Left colon (tissue), 2 donors: ENCODE results near the gene COL6A2. TPM values are rescaled to one million over a fixed set of nuclear protein-coding genes. Genes with fewer than 3 reads are reported as not detected.
"Not testable (repeated sequence)": the region's sequence is repeated elsewhere in the genome, so short reads cannot be mapped to it uniquely, and the experiment has no call there.

Experiments used
- ATAC-seq: fragments of 200-7000 bp; cut with Tn5 transposase; one replicate; pipeline ENCODE4 v1.9.1; 2020; ENCODE audit warnings: mild to moderate bottlenecking, moderate library complexity
- DNase-seq, 2 donors: peaks; one replicate each; pipeline ENCODE4 v3.0.0-alpha.2; 2020
- intact Hi-C, 2 donors: fragments of 100-400 bp; cut with DNase I in 1 of 2; cut with micrococcal nuclease in 1 of 2; formaldehyde crosslinking; loops; one replicate each; pipeline versions ENCODE4 v1.11.2 to v1.14.0; 2022; cut with DNase I, micrococcal nuclease
- total RNA-seq, 2 donors: library from RNA; stranded (reverse); fragmentation: NEBNext Ultra II Directional; extraction: Animal tissue kit (Norgen Biotek cat#: 25700); gene quantifications; one replicate each; pipeline ENCODE4 v1.2.1, GENCODE V29; 2021
- donor health status: DM: no; HTN: no; CAD: no.
- donor health status: DM: yes; HTN: yes; CAD: no.

COL6A2 gene
- total RNA-seq, 2 donors from 2014 or later = 65.5 to 193 TPM

- intact Hi-C loops = no loop called here
- DNase-seq (no peak), ATAC-seq (no peak)
Observed at GRCh38 chr21:46059195-46059594, 38.7 kb upstream of the COL6A2 start.

DNA sequence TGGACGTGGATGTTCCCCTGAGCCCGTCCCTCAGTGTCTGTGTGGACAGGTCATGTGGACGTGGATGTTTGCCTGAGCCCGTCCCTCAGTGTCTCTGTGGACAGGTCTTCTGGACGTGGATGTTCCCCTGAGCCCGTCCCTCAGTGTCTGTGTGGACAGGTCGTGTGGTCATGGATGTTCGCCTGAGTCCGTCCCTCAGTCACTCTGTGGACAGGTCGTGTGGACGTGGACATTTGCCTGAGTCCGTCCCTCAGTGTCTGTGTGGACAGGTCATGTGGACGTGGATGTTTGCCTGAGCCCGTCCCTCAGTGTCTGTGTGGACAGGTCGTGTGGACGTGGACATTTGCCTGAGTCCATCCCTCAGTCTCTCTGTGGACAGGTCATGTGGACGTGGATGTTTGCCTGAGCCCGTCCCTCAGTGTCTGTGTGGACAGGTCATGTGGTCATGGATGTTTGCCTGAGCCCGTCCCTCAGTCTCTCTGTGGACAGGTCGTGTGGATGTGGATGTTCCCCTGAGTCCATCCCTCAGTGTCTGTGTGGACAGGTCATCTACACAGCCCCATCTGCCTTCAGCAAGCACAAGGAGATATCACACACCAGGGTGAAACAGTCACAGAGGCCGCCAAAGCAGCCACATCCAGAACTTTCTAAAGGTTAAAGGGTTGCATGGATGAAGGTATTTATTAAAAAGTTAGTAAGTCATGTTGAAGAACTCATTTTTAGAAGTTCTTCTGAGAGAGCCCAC lies 38.0 kb upstream of the COL6A2 start:
- not testable (repeated sequence) for DNase-seq, ATAC-seq
- intact Hi-C loops = loop anchor here in 1 of 2 donors (5.0 kb wide), 1 partner anchor 52 kb away; no protein-coding TSS in a partner anchor

DNA sequence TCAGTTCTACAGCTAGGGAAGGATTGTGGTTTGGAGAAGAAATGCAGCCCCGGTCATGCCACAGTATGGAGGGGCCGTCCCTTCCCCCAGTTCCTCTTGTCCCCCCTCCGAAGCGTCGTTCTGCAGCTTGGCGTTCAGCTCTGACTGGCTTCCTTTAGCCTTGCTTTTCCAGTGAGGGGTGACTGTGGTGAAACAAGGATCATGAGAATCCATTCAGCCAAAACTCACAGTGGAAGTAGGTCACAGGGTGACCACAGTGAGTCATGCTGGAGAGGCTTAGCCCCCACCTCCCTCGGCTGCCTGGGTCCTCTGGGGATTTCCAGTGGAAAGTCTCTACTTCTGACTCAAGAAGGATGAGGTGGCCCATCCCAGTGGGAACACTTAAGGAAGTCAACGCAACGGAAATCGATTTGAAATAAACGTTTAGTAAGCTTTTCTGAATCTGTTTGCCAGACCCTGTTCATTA lies 37.3 kb upstream of the COL6A2 start:
- intact Hi-C loops = loop anchor here in 1 of 2 donors (5.0 kb wide), 1 partner anchor 52 kb away; no protein-coding TSS in a partner anchor
- DNase-seq (peak in 1 of 2 donors; percentile 60), ATAC-seq (no peak)

DNA sequence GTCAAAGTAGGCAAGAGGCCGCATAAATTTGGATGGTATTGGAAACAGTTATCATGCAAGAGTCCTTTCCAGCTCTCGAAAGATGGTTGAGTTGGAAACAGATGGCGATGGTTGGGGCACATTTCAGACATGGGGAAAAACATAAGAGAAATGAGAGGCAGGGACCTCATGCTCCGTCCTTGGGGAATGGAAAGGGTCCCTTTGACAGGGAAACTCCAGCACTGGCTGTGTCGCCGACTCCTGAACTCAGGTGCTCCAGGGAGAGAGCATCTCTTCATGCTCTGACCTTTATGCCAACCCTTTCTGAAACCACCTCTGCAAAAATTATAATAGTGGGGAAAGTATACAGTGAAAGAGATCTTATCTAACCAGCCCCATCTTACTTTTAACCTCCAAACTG lies 36.8 kb upstream of the COL6A2 start:
- intact Hi-C loops = loop anchor here in 1 of 2 donors (5.0 kb wide), 1 partner anchor 51 kb away; no protein-coding TSS in a partner anchor
- ATAC-seq = no peak
- no peak for DNase-seq

DNA sequence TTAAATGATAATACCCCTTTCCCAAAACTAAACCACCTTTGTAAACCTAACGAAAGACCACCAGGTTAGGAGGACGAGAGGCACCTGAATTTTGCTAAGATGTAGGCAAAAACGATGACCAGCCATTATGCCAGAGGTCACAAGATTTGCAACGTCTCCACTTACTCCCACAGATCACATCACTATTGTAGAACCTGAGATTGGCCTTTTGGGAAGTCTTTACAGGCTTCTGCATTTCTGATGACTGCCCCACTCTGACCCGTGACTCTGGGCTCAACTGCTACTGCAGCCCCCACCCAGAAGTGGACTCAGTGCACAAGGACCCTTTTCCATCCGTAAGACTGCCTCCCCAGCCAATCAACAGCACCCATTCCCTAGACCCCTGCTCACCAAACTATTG lies 36.4 kb upstream of the COL6A2 start:
- intact Hi-C loops = loop anchor here in 1 of 2 donors (5.0 kb wide), 1 partner anchor 51 kb away; no protein-coding TSS in a partner anchor
- ATAC-seq (no peak), DNase-seq (no peak)

DNA sequence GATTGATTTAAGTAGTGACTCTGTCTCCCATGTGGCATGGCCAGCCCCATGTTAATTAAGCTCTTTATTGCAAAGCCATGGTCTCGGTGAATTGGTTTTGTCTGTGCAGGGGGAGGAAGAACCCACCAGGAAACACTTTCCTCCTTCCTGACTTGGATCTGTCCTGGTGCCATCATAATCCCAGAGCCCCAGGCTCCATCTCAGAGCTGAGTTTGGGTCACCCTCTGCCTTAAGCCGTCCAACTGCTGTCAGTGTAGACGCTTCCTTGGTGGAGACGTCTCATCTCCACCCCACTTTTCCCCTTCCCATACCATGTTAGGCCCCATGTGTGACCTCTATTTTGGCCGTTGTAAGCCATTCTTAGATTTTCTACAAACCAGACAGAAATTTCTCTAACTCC lies 36.0 kb upstream of the COL6A2 start:
- DNase-seq (no peak), ATAC-seq (no peak)
- intact Hi-C loops = loop anchor here in 1 of 2 donors (5.0 kb wide), 1 partner anchor 50 kb away; no protein-coding TSS in a partner anchor

GRCh38 chr21:46062471-46063211 lies 35.3 kb upstream of the COL6A2 start:
- ATAC-seq (no peak), DNase-seq (no peak)
- intact Hi-C loops = loop anchor here in 1 of 2 donors (5.0 kb wide), 1 partner anchor 50 kb away; no protein-coding TSS in a partner anchor

- intact Hi-C loops = loop anchor here in 1 of 2 donors (5.0 kb wide), 1 partner anchor 49 kb away; no protein-coding TSS in a partner anchor
- no peak for ATAC-seq
- no peak for DNase-seq
Observed at GRCh38 chr21:46063227-46063626, 34.7 kb upstream of the COL6A2 start.

DNA sequence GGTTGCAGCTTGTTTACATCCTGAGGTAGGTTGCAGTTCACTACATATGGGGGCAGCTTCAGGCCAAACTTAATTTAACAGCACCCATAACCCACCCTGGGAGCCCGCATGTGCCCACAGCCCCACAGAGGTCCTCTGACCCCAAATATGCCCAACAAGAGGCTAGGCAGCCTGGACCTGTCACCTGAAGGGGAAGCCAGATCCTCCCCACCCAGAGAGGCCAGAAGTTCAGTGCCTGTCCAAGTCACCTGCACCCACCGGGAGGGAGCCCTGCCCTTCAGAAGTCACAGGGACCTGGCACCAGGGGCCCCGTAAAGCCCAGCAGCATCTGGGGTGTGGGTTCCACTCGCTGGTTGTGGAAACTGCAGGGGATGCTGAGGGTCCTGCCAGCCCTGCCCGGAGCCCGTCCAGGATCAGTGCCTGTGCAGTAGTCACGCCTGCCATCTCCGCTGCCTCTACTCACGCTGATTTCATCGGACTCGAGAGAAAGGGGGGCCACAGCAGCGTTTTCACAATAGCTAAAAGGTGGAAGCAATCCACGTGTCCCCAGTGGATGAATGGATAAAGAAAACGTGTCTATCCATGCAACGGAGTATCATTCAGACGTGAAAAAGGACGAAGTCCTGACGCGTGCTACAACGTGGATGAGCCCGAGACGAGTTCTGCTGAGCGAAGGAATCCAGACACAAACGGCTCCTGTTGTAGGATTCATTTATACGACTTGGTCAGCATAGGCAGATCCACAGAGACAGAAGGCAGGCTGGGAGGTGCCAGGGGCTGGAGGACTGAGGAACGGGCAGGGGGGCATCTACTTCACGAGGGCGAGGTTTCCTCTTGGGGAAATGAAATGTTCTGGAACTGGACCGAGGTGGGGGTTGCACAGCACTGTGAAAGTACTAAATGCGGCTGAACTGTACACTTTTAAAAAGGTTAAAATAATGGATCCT lies 33.9 kb upstream of the COL6A2 start:
- no peak for DNase-seq
- intact Hi-C loops = loop anchor here in 1 of 2 donors (5.0 kb wide), 1 partner anchor 48 kb away; no protein-coding TSS in a partner anchor
- no peak for ATAC-seq

DNA sequence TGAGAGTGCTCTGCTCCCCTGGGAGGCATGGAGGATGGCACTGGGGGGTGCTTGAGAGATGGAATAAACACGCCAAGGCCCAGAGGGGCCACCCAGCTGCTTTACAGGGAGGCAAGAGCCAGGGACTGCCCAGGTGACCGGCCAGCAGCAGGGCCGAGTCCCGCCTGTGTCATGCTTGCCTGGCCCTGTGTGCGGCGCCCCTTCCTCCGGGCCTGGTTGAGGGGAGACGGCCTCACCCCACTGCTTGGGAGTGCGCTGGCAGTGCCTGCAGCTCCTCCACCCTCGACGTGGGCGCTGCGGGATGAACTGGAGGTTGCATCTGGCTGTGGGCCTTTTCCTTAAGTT lies 33.1 kb upstream of the COL6A2 start:
- ATAC-seq (no peak), DNase-seq (no peak)

DNA sequence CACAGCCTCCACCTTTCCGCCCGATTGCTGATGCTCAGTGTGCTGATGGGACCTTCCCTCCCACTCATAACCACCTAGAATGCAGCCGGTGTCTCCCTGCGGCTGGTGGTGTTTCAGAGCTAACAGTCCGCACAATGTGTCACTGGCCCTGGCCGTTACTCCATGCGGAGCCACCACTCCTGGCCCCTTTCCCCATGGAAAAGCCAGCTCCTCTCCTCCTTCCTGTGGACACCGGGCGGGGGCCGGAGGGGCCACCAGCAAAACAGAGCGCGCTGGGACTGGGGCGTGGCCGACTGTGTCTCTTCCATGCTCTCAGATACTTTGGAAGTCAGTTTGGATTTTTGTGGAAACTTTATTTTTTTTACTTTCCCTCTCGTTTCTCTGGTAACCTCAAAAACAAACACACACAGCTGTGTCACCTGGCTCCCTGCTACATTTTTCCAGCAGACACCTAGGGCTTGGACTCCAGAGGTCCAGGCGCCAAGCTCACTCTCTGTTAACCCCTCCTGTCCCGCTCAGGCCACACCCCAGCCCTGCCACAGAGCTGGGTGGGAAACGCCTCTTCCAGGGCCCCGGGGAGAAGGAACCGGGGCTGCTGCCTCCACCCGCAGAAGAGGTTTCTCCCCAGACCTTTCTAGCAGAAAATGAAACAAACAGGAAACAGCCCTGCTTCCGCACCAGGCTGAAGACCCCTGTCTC lies 32.5 kb upstream of the COL6A2 start:
- ATAC-seq = no peak
- intact Hi-C loops = no loop called here
- no peak for DNase-seq

More for the DNA sequence above, 33.1 kb upstream of the COL6A2 start:
- intact Hi-C loops = loop anchor here in 1 of 2 donors (5.0 kb wide), 1 partner anchor 47 kb away; no protein-coding TSS in a partner anchor

DNA sequence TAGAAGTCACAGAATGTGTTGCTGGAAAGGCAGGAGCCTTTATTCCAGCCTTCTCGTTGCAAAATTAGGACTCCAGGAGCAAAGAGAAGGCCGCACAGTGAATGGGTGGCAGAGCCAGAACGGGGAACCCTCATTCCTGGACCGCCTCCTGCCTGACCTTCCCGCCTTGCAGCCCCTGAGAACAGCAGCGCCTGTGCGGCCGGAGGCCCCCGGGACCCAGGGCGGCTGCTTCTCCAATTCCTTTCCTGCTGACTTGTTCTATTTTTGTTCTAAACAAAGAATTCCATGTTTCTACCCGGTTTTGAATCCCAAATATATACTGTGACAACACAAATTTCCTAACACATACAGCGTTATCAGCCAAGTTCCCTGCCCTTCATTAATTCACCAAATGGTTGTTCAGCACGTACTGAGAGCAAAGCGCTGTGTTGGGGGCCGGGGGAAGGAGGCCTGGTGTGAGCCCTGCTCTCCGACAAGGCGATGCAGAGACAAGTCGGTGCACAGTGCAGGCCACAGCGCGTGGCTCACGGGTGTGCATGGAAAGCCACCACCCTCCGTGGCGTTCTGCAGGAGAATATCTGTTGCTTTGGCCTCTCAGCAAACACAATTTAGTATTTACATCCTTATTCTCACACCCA lies 31.9 kb upstream of the COL6A2 start:
- intact Hi-C loops = no loop called here
- no peak for ATAC-seq
- no peak for DNase-seq

DNA sequence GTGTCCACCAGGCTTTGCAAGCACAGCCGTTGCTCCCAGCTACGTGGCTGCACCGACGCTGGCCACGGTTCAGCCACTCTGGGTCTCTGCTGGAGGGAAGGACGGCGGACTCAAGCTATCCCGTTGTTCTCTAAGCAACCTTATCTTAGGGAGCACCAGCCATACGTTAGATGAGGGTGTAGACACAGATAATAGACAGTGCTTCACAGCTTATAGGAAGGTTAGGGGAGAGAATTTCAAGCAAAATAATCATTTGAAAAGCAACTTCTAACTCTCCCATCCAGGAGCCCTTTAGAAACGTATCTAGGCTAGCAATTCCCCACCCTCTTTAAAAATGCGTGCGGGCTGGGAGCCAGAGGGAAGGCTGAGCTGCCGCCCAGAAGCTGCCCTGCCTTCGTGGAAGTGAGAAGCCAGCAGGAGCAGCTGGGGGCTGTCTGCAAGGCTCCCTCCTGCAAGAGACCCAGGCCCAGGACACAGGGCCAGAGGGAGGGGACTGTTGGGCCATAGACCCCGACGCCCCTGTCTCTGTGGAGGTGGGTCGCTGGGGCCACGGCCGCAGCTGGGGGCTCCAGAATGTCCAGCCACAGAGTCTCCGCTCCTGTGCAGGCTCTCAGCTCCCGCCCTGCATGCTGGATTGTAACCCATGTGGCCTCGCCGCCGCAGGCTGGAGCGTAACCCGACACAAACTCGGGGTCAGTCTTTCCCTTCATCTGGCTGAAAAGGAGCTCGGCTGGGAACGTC lies 31.2 kb upstream of the COL6A2 start:
- no peak for ATAC-seq
- intact Hi-C loops = no loop called here
- no peak for DNase-seq

- DNase-seq (no peak), ATAC-seq (no peak)
- intact Hi-C loops = no loop called here
Observed at GRCh38 chr21:46067505-46068201, 30.3 kb upstream of the COL6A2 start.

GRCh38 chr21:46068516-46069079 lies 29.3 kb upstream of the COL6A2 start:
- DNase-seq = no peak
- ATAC-seq = no peak
- intact Hi-C loops = no loop called here

GRCh38 chr21:46069166-46069565 lies 28.7 kb upstream of the COL6A2 start:
- ATAC-seq (no peak), DNase-seq (no peak)
- intact Hi-C loops = no loop called here
